GM19452 (cell line): ENCODE data around the gene PSMD9.
"Not testable (repeated sequence)": the region's sequence is repeated elsewhere in the genome, so short reads cannot be mapped to it uniquely, and the experiment has no call there.

Source experiments
- ATAC-seq: cut with Tn5 transposase; IDR thresholded peaks from one replicate; pipeline ENCODE4 v1.9.1; 2021; ENCODE audit not compliant: unreplicated experiment

Gene PSMD9, protein sequence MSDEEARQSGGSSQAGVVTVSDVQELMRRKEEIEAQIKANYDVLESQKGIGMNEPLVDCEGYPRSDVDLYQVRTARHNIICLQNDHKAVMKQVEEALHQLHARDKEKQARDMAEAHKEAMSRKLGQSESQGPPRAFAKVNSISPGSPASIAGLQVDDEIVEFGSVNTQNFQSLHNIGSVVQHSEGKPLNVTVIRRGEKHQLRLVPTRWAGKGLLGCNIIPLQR

GRCh38 chr12:121888478-121889273 is at the start of gene PSMD9:
Gene PSMD9 (plus strand): TSS chr12:121888790. CDS start chr12:121888857, 67 bp downstream.
- peak; percentile 90 for ATAC-seq

DNA sequence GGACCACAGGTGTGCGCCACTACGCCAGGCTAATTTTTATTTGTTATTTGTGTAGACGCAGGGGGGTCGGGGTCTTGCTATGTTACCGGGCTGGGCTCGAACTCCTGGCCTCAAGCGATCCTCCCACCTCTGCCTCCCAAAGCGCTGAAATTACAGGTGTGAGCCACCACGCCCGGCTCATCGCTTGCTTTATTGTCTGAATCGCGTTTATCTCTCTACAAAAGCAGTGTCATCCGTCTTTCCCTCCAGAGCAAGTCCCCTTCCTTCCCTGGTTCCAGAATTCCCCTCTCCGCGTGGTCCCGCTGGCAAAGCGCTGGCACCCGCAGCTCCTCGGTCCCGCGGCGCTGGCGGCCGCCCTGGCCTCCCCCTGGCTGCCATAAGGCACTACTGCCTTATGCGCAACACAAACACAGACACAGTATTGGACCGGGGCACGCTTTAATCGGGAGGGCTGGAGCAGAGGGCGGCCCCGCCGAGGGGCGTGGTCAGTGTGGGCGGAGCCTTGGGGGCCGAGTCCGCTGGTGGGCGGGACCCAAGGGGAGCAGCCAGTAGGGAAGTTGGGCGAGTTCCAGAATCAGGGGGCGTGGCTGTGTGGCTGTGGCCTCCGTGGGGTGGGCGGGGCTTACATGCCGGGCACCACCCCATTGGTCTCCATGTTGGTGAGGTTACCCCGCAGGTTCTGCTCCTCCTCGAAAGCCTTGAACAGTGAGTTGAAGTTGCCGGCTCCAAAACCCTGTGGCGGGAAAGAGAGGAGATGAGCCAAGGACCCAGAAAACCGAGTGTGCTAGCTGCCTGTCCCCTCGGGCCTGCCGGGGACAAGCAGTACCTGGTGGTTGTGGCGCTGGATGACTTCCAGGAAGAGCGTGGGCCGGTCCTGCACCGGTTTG is 49.2 kb upstream of the PSMD9 start:
- ATAC-seq: peak; percentile 96

DNA sequence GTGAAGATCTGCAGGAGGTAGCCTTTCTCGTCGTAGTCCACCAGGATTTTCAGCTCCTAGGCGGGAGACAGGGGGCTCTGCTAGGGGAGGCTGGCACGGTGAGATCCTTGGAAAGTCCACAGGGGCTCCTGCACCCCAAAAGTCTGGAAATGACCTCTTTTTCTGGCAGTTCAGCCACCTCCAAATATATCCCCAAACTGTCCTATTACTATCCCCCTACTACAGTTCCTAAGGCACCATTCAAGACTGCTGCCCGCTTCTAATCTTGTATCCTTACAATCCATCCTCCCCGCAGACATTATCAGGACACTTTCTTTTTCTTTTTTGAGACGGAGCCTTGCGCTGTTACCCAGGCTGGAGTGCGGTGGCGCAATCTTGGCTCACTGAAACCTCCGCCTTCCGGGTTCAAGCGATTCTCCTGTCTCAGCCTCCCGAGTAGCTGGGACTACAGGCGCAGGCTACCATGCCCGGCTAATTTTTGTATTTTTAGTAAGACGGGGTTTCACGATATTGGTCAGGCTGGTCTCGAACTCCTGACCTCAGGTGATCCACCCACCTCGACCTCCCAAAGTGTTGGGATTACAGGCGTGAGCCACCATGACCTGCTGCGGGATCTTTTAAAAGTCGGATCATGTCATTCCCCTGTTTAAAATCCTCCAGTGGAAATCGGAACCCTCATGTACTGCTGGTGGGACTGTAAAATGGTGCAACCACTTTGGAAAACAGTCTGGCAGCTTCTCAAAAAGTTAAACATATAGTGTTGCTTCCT is 48.4 kb upstream of the PSMD9 start:
- no peak for ATAC-seq

- ATAC-seq: no peak
Observed at GRCh38 chr12:121843236-121843982, 45.2 kb upstream of the PSMD9 start.

- ATAC-seq: no peak
Observed at GRCh38 chr12:121845701-121846100, 42.9 kb upstream of the PSMD9 start.

DNA sequence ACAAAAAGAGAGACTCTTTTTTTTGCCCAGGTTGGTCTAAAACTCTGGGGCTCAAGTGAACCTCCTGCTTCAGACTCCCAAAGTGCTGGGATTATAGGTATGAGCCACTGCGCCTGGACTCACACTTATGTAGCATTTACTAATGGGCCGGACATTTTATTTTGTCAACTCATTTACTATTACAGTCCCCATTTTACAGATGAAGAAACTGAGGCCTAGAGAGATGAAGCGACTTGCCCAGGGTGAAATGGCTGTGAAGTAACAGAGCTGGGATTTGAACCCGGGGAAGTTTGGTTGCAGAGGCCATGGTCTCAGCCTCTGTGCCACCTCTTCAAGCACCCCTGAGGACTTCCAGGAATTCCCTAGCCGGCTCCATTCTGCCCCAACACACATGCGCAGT is 39.4 kb upstream of the PSMD9 start:
- ATAC-seq: no peak

DNA sequence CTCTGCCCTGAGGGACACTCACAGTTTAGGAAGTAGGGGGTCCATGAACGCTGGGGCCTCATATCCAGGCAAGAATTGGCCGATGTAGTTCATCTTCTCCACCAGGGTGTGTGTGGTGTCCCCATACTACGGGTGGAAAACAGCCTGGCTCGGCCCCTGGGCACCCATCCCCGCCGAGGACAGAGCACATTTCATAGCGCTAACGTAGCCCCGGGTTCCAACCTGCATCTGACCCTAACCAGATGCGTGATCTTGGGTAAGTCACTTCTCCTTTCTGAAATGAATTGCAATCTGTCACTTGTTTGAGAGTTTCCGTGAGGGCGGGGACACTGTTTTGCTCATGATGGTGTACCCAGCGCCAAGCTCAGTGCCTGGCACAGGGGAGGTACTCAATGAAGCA is 38.9 kb upstream of the PSMD9 start:
- no peak for ATAC-seq

GRCh38 chr12:121852392-121852791 is 36.2 kb upstream of the PSMD9 start:
- not testable (repeated sequence) for ATAC-seq

DNA sequence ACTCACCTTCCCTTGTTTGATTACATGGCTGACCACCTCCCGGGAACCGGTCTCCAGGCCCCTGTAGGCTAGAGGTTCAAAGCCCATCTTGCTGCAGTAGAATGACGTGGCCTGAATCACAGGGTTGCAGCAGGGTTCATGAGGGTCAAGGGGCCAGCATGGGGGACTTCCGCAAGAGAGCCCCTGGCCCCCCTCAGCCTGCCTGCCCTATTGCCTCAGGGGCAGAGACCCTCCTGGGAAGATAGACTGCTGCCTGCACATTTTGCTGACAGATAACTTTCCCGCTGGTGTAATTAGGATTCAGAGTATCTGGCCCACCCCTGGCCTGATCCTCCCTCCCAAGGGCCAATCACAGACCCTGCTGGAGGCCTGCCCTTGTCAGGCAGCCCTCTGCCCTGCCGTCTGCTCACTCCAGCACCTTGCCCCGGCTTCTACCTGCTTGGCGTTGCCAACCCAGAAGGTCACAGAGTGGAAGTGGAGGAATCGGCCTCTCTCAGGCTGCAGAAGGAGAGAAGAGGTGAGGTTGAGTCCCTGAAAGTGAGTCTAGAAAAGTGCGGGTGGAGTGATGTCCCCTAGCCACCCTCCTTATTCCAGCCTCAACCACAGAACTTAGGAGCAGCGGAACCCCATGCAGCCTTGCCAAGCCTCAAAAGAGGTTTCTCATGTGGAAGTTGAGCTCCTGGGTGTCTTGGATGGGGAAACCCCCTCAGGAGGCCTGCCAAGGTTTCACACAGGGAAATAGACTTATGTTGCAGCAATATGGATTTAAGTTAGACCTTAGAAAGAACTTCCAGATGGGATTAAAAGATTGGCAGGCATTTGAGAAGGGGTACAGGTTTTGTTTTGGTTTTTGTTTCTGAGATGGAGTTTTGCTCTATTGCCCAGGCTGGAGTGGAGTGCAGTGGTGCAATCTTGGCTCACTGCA is 31.0 kb upstream of the PSMD9 start:
- ATAC-seq: no peak

- no peak for ATAC-seq
Observed at GRCh38 chr12:121858318-121858661, 30.3 kb upstream of the PSMD9 start.

- ATAC-seq: no peak
Observed at GRCh38 chr12:121858662-121859572, 29.7 kb upstream of the PSMD9 start, which contains the start of gene HPD. Gene HPD (minus strand): TSS chr12:121858859. CDS start chr12:121858823, 36 bp downstream.

GRCh38 chr12:121860257-121860656 is 28.3 kb upstream of the PSMD9 start:
- no peak for ATAC-seq

DNA sequence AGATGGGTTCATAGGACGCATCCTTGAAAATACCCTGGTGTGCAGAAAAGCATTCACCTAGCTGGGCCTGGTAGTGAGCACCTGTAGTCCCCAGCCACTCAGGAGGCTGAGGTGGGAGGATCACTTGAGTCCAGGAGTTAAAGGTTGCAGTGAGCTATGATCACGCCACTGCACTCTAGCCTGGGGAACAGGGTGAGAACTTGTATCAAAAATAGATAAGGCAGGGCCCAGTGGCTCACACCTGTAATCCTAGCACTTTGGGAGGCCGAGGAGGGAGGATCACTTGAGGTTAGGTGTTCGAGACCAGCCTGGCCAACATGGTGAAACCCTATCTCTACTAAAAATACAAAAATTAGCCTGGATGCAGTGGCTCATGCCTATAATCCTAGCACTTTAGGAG is 27.9 kb upstream of the PSMD9 start:
- ATAC-seq: not testable (repeated sequence)

DNA sequence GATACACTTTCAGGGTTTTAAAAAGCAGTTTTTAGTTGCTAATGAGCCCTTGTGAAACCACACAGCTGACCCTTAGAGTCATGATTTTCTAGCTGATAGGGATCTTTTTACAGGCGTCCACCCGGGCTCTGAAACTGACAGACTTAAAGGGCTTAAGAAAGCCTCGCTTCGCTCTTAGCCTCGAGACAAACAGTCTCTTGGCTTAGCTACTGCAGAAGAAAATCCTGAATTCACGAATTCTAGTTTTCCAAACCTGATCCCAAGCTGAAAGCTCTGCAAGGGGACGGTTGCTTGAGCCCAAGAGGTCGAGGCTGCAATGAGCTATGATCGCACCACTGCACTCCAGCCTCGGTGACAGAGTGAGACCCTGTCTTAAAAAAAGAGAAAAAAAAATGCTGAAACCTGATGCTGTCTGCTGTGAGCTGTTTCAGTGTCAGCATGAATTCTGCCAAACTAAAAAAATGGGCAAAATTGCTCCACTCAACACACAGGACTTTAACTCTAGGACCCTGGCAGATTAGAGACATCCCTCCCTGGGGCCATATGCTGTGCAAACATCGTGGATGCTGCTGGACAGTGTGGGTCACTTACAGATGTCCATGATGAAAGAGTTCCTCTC is 26.8 kb upstream of the PSMD9 start:
- no peak for ATAC-seq

DNA sequence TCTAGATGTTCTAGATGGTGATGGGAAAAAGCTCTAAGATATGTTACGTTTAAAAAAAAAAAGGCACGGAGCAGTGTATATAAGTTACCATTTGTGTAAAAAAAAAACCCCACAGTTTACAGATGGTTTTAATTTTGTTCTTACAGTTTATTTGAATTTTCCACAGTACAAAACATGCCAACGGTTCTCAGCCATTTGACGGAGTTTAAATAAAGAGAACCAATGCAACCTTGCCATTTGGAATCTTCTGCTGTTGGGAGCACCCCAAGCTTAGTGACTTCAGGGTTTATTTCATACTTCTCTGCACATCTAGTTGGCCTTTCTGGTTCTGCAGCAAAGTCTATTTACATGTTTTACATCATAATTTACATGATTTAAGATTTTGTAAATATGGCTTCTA is 22.3 kb upstream of the PSMD9 start:
- no peak for ATAC-seq

- not testable (repeated sequence) for ATAC-seq
Observed at GRCh38 chr12:121869229-121869628, 19.4 kb upstream of the PSMD9 start.

- ATAC-seq: no peak
Observed at GRCh38 chr12:121871467-121871866, 17.1 kb upstream of the PSMD9 start.
